Stimulated activated CD8-positive, alpha-beta memory T cell treated with anti-CD3 and anti-CD28 coated beads, Interleukin-12 subunit alpha, Interleukin-12 subunit beta, amount 100 ng/mL, for 24 hours (primary cell): Measurements from ENCODE around the gene HNRNPA3.
"Not testable (repeated sequence)": the region's sequence is repeated elsewhere in the genome, so short reads cannot be mapped to it uniquely, and the experiment has no call there.

ENCODE experiments used
- DNase-seq: peaks from one replicate; pipeline ENCODE4 v3.0.0-alpha.2; 2020; ENCODE audit errors: extremely low read depth

HNRNPA3 gene

GRCh38 chr2:177212106-177212890, at the start of gene HNRNPA3:
TSS of gene HNRNPA3 (plus strand) at chr2:177212794. CDS start at chr2:177212800, 6 bp downstream.
- peak; percentile 97 for DNase-seq

- DNase-seq: no peak
Measured at GRCh38 chr2:177164131-177164530, 48.5 kb upstream of the HNRNPA3 start.

- DNase-seq: peak; percentile 44
Measured at GRCh38 chr2:177164584-177165052, 48.0 kb upstream of the HNRNPA3 start.

GRCh38 chr2:177165061-177165583, 47.5 kb upstream of the HNRNPA3 start:
- no peak for DNase-seq

GRCh38 chr2:177165721-177166711, 46.6 kb upstream of the HNRNPA3 start:
- no peak for DNase-seq

GRCh38 chr2:177169810-177170514, 42.6 kb upstream of the HNRNPA3 start:
- no peak for DNase-seq

GRCh38 chr2:177171418-177171865, 41.2 kb upstream of the HNRNPA3 start:
- DNase-seq: no peak

- DNase-seq: no peak
Measured at GRCh38 chr2:177172034-177172880, 40.3 kb upstream of the HNRNPA3 start.

- no peak for DNase-seq
Measured at GRCh38 chr2:177174486-177174885, 38.1 kb upstream of the HNRNPA3 start.

GRCh38 chr2:177175917-177176668, 36.5 kb upstream of the HNRNPA3 start:
- no peak for DNase-seq

GRCh38 chr2:177178797-177179196, 33.8 kb upstream of the HNRNPA3 start:
- DNase-seq: no peak

- no peak for DNase-seq
Measured at GRCh38 chr2:177179227-177179626, 33.4 kb upstream of the HNRNPA3 start.

GRCh38 chr2:177179671-177180070, 32.9 kb upstream of the HNRNPA3 start:
- not testable (repeated sequence) for DNase-seq

- DNase-seq: no peak
Measured at GRCh38 chr2:177180269-177181000, 32.2 kb upstream of the HNRNPA3 start.

GRCh38 chr2:177183860-177184259, 28.7 kb upstream of the HNRNPA3 start:
- no peak for DNase-seq

GRCh38 chr2:177184606-177185005, 28.0 kb upstream of the HNRNPA3 start:
- no peak for DNase-seq

- not testable (repeated sequence) for DNase-seq
Measured at GRCh38 chr2:177186038-177186437, 26.6 kb upstream of the HNRNPA3 start.

- no peak for DNase-seq
Measured at GRCh38 chr2:177187631-177188312, 24.8 kb upstream of the HNRNPA3 start.
